Measurements from ENCODE around the gene SOBP.

- TF ChIP-seq ZNF433 (tag by site-specific recombination; IDR thresholded peaks at IDR 0.05; ENCODE audit: low read depth), result no peak
- no peak for TF ChIP-seq YY1 (tag by site-specific recombination; IDR thresholded peaks at IDR 0.05)
- no peak for TF ChIP-seq ZNF175 (tag by site-specific recombination; IDR thresholded peaks at IDR 0.05)
- TF ChIP-seq CTCF (tag by site-specific recombination; IDR thresholded peaks at IDR 0.05), result no peak
- TF ChIP-seq, protein P1, sequence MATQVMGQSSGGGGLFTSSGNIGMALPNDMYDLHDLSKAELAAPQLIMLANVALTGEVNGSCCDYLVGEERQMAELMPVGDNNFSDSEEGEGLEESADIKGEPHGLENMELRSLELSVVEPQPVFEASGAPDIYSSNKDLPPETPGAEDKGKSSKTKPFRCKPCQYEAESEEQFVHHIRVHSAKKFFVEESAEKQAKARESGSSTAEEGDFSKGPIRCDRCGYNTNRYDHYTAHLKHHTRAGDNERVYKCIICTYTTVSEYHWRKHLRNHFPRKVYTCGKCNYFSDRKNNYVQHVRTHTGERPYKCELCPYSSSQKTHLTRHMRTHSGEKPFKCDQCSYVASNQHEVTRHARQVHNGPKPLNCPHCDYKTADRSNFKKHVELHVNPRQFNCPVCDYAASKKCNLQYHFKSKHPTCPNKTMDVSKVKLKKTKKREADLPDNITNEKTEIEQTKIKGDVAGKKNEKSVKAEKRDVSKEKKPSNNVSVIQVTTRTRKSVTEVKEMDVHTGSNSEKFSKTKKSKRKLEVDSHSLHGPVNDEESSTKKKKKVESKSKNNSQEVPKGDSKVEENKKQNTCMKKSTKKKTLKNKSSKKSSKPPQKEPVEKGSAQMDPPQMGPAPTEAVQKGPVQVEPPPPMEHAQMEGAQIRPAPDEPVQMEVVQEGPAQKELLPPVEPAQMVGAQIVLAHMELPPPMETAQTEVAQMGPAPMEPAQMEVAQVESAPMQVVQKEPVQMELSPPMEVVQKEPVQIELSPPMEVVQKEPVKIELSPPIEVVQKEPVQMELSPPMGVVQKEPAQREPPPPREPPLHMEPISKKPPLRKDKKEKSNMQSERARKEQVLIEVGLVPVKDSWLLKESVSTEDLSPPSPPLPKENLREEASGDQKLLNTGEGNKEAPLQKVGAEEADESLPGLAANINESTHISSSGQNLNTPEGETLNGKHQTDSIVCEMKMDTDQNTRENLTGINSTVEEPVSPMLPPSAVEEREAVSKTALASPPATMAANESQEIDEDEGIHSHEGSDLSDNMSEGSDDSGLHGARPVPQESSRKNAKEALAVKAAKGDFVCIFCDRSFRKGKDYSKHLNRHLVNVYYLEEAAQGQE (tag by site-specific recombination; IDR thresholded peaks at IDR 0.05), result no peak
- TF ChIP-seq, protein P2, sequence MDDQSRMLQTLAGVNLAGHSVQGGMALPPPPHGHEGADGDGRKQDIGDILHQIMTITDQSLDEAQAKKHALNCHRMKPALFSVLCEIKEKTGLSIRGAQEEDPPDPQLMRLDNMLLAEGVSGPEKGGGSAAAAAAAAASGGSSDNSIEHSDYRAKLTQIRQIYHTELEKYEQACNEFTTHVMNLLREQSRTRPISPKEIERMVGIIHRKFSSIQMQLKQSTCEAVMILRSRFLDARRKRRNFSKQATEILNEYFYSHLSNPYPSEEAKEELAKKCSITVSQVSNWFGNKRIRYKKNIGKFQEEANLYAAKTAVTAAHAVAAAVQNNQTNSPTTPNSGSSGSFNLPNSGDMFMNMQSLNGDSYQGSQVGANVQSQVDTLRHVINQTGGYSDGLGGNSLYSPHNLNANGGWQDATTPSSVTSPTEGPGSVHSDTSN (CRISPR knock-in tag; IDR thresholded peaks at IDR 0.05), result no peak
- TF ChIP-seq SCRT2 (tag by site-specific recombination; IDR thresholded peaks at IDR 0.05), result no peak
These were observed 88.9 kb downstream of the SOBP start for GRCh38 chr6:107578642-107579341.

Data from HEK293 (cell line).